ENCODE measurements around the gene PLXNA1.
A peak's percentile ranks its signal among the peaks of the same experiment; 100 is the strongest.

PLXNA1 gene

GRCh38 chr3:127019449-127019848 lies 36.5 kb downstream of the PLXNA1 start:
- no peak for DNase-seq (ENCODE audit: low read depth)

GRCh38 chr3:127020543-127020942 lies 37.6 kb downstream of the PLXNA1 start:
- no peak for DNase-seq (ENCODE audit: low read depth)

- DNase-seq (ENCODE audit: low read depth) = no peak
Observed at GRCh38 chr3:127022849-127023248, 39.9 kb downstream of the PLXNA1 start.

GRCh38 chr3:127025456-127025855 lies 42.5 kb downstream of the PLXNA1 start:
- peak; percentile 35 for DNase-seq (ENCODE audit: low read depth)

GRCh38 chr3:127026036-127026435 lies 43.1 kb downstream of the PLXNA1 start:
- peak; percentile 52 for DNase-seq (ENCODE audit: low read depth)

- DNase-seq (ENCODE audit: low read depth) = no peak
Observed at GRCh38 chr3:127026661-127027060, 43.7 kb downstream of the PLXNA1 start.

- DNase-seq (ENCODE audit: low read depth) = no peak
Observed at GRCh38 chr3:127027061-127027735, 44.3 kb downstream of the PLXNA1 start.

GRCh38 chr3:127027811-127028548 lies 45.1 kb downstream of the PLXNA1 start:
- DNase-seq (ENCODE audit: low read depth) = no peak

- DNase-seq (ENCODE audit: low read depth) = no peak
Observed at GRCh38 chr3:127028781-127029657, 46.1 kb downstream of the PLXNA1 start.

GRCh38 chr3:127029658-127030507 lies 47.0 kb downstream of the PLXNA1 start:
- DNase-seq (ENCODE audit: low read depth) = no peak

GRCh38 chr3:127030508-127031412 lies 47.8 kb downstream of the PLXNA1 start:
- DNase-seq (ENCODE audit: low read depth) = no peak

- no peak for DNase-seq (ENCODE audit: low read depth)
Observed at GRCh38 chr3:127031413-127031810, 48.5 kb downstream of the PLXNA1 start.

- DNase-seq (ENCODE audit: low read depth) = no peak
Observed at GRCh38 chr3:127031845-127032244, 48.9 kb downstream of the PLXNA1 start.

GRCh38 chr3:127032296-127032990 lies 49.5 kb downstream of the PLXNA1 start:
- no peak for DNase-seq (ENCODE audit: low read depth)

Measured in CMK (cell line).